ENCODE results near the gene SUSD1.

The SUSD1 gene

DNA sequence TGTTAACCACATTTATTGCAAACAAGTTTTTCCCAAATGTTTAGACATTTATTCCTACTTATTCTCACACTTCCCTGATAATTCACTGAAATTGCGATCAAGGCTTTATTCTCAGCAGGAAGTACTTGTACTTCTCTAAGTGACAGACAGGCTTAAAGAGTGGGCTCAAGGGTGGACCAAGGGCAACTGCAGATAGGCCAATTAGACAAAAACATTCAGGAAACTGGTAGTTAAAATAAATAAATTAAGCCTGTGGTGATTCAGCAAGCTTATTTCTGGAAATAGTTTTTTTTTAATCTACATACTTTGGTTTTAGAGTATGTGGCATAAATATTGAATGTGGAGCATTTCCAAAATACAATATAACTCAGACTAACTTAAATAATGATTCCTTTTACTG, 142.4 kb downstream of the SUSD1 start:
- TF ChIP-seq, protein P1, sequence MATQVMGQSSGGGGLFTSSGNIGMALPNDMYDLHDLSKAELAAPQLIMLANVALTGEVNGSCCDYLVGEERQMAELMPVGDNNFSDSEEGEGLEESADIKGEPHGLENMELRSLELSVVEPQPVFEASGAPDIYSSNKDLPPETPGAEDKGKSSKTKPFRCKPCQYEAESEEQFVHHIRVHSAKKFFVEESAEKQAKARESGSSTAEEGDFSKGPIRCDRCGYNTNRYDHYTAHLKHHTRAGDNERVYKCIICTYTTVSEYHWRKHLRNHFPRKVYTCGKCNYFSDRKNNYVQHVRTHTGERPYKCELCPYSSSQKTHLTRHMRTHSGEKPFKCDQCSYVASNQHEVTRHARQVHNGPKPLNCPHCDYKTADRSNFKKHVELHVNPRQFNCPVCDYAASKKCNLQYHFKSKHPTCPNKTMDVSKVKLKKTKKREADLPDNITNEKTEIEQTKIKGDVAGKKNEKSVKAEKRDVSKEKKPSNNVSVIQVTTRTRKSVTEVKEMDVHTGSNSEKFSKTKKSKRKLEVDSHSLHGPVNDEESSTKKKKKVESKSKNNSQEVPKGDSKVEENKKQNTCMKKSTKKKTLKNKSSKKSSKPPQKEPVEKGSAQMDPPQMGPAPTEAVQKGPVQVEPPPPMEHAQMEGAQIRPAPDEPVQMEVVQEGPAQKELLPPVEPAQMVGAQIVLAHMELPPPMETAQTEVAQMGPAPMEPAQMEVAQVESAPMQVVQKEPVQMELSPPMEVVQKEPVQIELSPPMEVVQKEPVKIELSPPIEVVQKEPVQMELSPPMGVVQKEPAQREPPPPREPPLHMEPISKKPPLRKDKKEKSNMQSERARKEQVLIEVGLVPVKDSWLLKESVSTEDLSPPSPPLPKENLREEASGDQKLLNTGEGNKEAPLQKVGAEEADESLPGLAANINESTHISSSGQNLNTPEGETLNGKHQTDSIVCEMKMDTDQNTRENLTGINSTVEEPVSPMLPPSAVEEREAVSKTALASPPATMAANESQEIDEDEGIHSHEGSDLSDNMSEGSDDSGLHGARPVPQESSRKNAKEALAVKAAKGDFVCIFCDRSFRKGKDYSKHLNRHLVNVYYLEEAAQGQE (IDR thresholded peaks at IDR 0.05; ENCODE audit: insufficient read depth in 1 of 2, low read depth in 2 of 2, low read length in 2 of 2) = no peak
- TF ChIP-seq SIN3A (IDR thresholded peaks at IDR 0.05; ENCODE audit: borderline replicate concordance, insufficient read depth, low read length) (no peak), FOXP2 (optimal IDR thresholded peaks at IDR 0.05; ENCODE audit: borderline replicate concordance, extremely low read depth, extremely low read length, insufficient read depth) (no peak), TAF1 (IDR thresholded peaks at IDR 0.05; ENCODE audit: borderline replicate concordance, insufficient read depth, low read length) (no peak), POLR2AphosphoS5 (IDR thresholded peaks at IDR 0.05; ENCODE audit: low read depth, low read length) (no peak)

DNA sequence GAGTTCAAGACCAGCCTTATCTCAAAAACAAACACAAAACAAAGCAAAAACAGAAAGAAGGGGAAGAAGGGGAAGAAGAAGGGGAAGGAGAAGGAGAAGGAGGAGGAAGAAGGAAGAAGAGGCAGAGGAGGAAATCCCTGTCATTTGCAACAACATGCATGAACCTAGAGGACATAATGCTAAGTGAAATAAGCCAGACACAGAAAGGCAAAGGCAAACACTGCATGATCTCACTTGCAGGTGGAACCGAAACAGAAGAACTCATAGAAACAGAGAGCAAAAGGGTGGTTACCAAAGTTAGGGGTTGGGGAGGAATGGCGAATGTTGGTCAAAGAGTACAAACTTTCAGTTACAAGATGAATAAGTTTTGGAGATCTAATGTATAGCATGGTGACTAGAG, 143.1 kb downstream of the SUSD1 start:
- TF ChIP-seq, protein P1 (IDR thresholded peaks at IDR 0.05; ENCODE audit: insufficient read depth in 1 of 2, low read depth in 2 of 2, low read length in 2 of 2) = no peak

DNA sequence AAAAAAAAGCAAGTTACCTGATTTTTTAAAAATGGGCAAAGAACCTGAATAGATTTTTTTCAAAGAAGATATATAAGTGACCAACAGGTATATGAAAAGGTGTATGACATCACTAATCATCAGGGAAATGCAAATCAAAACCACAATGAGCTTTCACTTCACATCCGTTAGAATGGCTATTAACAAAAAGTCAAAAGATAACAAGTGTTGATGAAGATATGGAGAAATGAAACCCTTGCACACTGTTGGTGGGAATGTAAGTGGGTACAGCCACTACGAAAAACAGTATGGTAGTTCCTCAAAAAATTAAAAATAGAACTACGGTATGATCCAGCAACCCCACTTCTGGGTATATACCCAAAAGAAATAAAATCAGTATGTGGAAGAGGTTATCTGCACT, 143.7 kb downstream of the SUSD1 start:
- TF ChIP-seq, protein P1 (IDR thresholded peaks at IDR 0.05; ENCODE audit: insufficient read depth in 1 of 2, low read depth in 2 of 2, low read length in 2 of 2) = no peak
- TF ChIP-seq POLR2AphosphoS5 (IDR thresholded peaks at IDR 0.05; ENCODE audit: low read depth, low read length) = no peak
- TF ChIP-seq TAF1 (IDR thresholded peaks at IDR 0.05; ENCODE audit: borderline replicate concordance, insufficient read depth, low read length) = no peak
- TF ChIP-seq SIN3A (IDR thresholded peaks at IDR 0.05; ENCODE audit: borderline replicate concordance, insufficient read depth, low read length) = no peak
- TF ChIP-seq FOXP2 (optimal IDR thresholded peaks at IDR 0.05; ENCODE audit: borderline replicate concordance, extremely low read depth, extremely low read length, insufficient read depth) = no peak

DNA sequence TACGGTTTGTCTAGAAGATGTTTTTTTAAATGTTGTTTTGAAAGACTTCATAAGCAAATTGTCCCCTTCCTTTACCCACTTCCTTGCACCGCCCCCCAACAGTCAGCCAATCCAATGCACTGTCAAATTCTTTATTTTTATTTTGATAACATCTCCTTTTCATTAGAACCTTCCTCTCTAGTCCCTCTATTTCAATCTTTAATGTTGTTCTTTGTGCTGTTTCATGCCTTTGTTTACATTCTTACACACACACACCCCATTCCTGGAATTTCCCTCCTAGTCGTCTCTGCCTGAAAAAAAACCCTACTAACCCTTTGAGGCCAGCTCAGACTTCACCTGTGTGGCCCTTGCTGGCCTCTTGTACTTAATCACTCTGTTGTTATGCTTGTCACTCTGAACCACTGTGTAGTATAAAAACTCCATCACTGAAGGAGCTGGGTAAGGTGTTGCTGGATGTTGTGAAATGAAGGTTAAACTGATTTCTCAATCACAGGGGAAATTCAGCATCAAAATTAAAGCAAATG, 145.1 kb downstream of the SUSD1 start:
- TF ChIP-seq, protein P1 (IDR thresholded peaks at IDR 0.05; ENCODE audit: insufficient read depth in 1 of 2, low read depth in 2 of 2, low read length in 2 of 2) = no peak
- no peak for TF ChIP-seq SIN3A (IDR thresholded peaks at IDR 0.05; ENCODE audit: borderline replicate concordance, insufficient read depth, low read length)
- TF ChIP-seq TAF1 (IDR thresholded peaks at IDR 0.05; ENCODE audit: borderline replicate concordance, insufficient read depth, low read length) = no peak
- no peak for TF ChIP-seq POLR2AphosphoS5 (IDR thresholded peaks at IDR 0.05; ENCODE audit: low read depth, low read length)
- no peak for TF ChIP-seq FOXP2 (optimal IDR thresholded peaks at IDR 0.05; ENCODE audit: borderline replicate concordance, extremely low read depth, extremely low read length, insufficient read depth)

All from PFSK-1 (cell line).